Lung (tissue), 16 donors: ENCODE measurements around the gene KYNU. TPM values are rescaled to one million over a fixed set of nuclear protein-coding genes. Genes with fewer than 3 reads are reported as not detected.

Experiments used
- ATAC-seq: fragments of 200-7000 bp; cut with Tn5 transposase; one replicate; pipeline ENCODE4 v1.9.1; 2020; ENCODE audit warnings: moderate number of reproducible peaks; ENCODE audit not compliant: insufficient read depth, low FRiP score
- DNase-seq, 3 donors: peaks; one replicate each; pipeline ENCODE4 v3.0.0-alpha.2; 2013 to 2017
- H3K27ac ChIP-seq, 2 donors: one replicate each; pipeline ENCODE4 v1.5.1; 2013; ENCODE audit warnings: mild to moderate bottlenecking in 2 of 2, moderate library complexity in 2 of 2, control low read depth in 1 of 2, inconsistent platforms in 1 of 2, low read depth in 1 of 2, low read length in 1 of 2
- H3K27me3 ChIP-seq, 3 donors: one replicate each; pipeline ENCODE4 v1.5.1; 2013; ENCODE audit warnings: low read length in 2 of 3; ENCODE audit not compliant: control insufficient read depth in 3 of 3, insufficient read depth in 3 of 3
- H3K36me3 ChIP-seq, 4 donors: one replicate each; pipeline ENCODE4 v1.5.1; 2013; ENCODE audit warnings: low read length in 4 of 4, mild to moderate bottlenecking in 1 of 4, moderate library complexity in 1 of 4; ENCODE audit not compliant: control insufficient read depth in 4 of 4, insufficient read depth in 4 of 4
- H3K4me1 ChIP-seq, 5 donors: one replicate each; pipeline ENCODE4 v1.5.1; 2013; ENCODE audit warnings: low read length in 5 of 5, mild to moderate bottlenecking in 2 of 5, moderate library complexity in 1 of 5; ENCODE audit not compliant: control insufficient read depth in 5 of 5, insufficient read depth in 5 of 5
- H3K4me3 ChIP-seq: one replicate; pipeline ENCODE4 v1.5.1; 2013; ENCODE audit warnings: mild to moderate bottlenecking, control low read depth, moderate library complexity
- H3K9ac ChIP-seq, 2 donors: one replicate each; pipeline ENCODE4 v1.5.1; 2013; ENCODE audit warnings: low read length in 2 of 2, control low read depth in 1 of 2; ENCODE audit not compliant: insufficient read depth in 1 of 2
- H3K9me3 ChIP-seq, 4 donors: one replicate each; pipeline ENCODE4 v1.5.1; 2013; ENCODE audit warnings: low read length in 3 of 4, mild to moderate bottlenecking in 1 of 4, moderate library complexity in 1 of 4; ENCODE audit not compliant: control insufficient read depth in 4 of 4, insufficient read depth in 3 of 4
- CTCF ChIP-seq: IDR thresholded peaks from 2 replicates; pipeline ENCODE4 v1.5.1; 2012; ENCODE audit warnings: mild to moderate bottlenecking; ENCODE audit errors: control extremely low read depth, extremely low read depth
- WGBS, 2 donors: extraction: QIAGEN DNeasy Blood & Tissue Kit; methylation state at CpG; one replicate each; pipeline ENCODE4 v1.1.7; 2013; 5-methylcytosine and 5-hydroxymethylcytosine counted together
- long read RNA-seq, 5 donors: transcript quantifications; one replicate each; lab custom pipeline, GENCODE V29; 2026
- polyA plus RNA-seq, 2 donors: library from polyadenylated mRNA; stranded (reverse); fragments of 200-250 nt; gene quantifications; one replicate each; pipeline ENCODE4 v1.2.1, GENCODE V29; 2013
- total RNA-seq, 2 donors: library from RNA; depleted of rRNA in 1 of 2; stranded (reverse); fragments of >200 nt in 1 of 2; gene quantifications; one replicate each; pipeline ENCODE4 v1.2.1, GENCODE V29; 2014 to 2021
- donor health status: control.
- donor health status: control.
- donor health status: Bipolar disorder and iron deficiency.
- donor health status: healthy.
- donor health status: DM: yes; HTN: yes; CAD: no.

KYNU gene
- 10 to 100 TPM; 15.5 to 18.7 TPM for total RNA-seq
- polyA plus RNA-seq, result 10 to 100 TPM in 1 of 2 donors, 1 to 10 TPM in 1; 6.4 to 33.9 TPM
- long read RNA-seq, donor 1, full-length matches to known transcripts, result 2 of 2 reads
- long read RNA-seq, donor 1, partial matches to known transcripts, result 0 of 2 reads
- long read RNA-seq, donor 1, other reads (novel, unspliced or antisense), result 0 of 2 reads
- long read RNA-seq, donor 2, result 0 reads
- long read RNA-seq, donor 3, result 0 reads
- long read RNA-seq, donor 4, result 0 reads
- long read RNA-seq, donor 5, result 0 reads

- Histone ChIP-seq H3K36me3 (no peaks in the 10 kb centered on the region), H3K27me3 (no peaks in the 10 kb centered on the region), H3K9me3 (no peaks in the 10 kb centered on the region), H3K9ac (no peak within 1 kb of the TSS), H3K27ac (no peak within 1 kb of the TSS), H3K4me3 (no peak within 1 kb of the TSS), H3K4me1 (peaks cover 0 to 5% (median 0%) of the 10 kb centered on the region in 5 donors)
- DNase-seq (no peak), ATAC-seq (no peak)
- WGBS, 2 donors, result 51 to 67% methylated on average over 2 of the region's 2 CpGs
- no peak for TF ChIP-seq CTCF
Measured at GRCh38 chr2:142877216-142877838, at the start of gene KYNU. KYNU (plus strand) TSS chr2:142877664; CDS start chr2:142885368, 7,704 bp downstream.

GRCh38 chr2:142834021-142834420 is 43.4 kb upstream of the KYNU start:
- WGBS, 2 donors, result 70 to 81% methylated on average over 1 of the region's 1 CpG
- H3K27me3 ChIP-seq, result no peaks in the 10 kb centered on the region
- no peak overlapping the region for H3K4me3 ChIP-seq
- no peak for TF ChIP-seq CTCF
- H3K36me3 ChIP-seq, result no peaks in the 10 kb centered on the region
- H3K4me1 ChIP-seq, result no peaks in the 10 kb centered on the region
- no peak overlapping the region for H3K9ac ChIP-seq
- no peak for ATAC-seq
- no peaks in the 10 kb centered on the region for H3K9me3 ChIP-seq
- DNase-seq, result no peak
- no peak overlapping the region for H3K27ac ChIP-seq

- no peak for TF ChIP-seq CTCF
- no peak overlapping the region for H3K27ac ChIP-seq
- no peaks in the 10 kb centered on the region for H3K9me3 ChIP-seq
- ATAC-seq (no peak), DNase-seq (no peak)
- H3K4me1 ChIP-seq, result no peaks in the 10 kb centered on the region
- no peaks in the 10 kb centered on the region for H3K27me3 ChIP-seq
- no peak overlapping the region for H3K9ac ChIP-seq
- no peaks in the 10 kb centered on the region for H3K36me3 ChIP-seq
- H3K4me3 ChIP-seq, result no peak overlapping the region
Measured at GRCh38 chr2:142840436-142840835, 37.0 kb upstream of the KYNU start.
